WTC11 (cell line): ENCODE data around the gene ECM2. TPM values are rescaled to one million over a fixed set of nuclear protein-coding genes. Genes with fewer than 3 reads are reported as not detected.

Source experiments
- ATAC-seq: fragments of 200-7000 bp; cut with Tn5 transposase; 2 replicates; pipeline ENCODE4 v1.10.0; 2021; ENCODE audit warnings: mild to moderate bottlenecking, moderate library complexity
- CTCF ChIA-PET: fragments of 300-600 bp; sonication (Branson Sonifier 250); formaldehyde crosslinking; loops from one replicate; lab custom pipeline; 2021; ENCODE audit warnings: antibody characterized with exemption; lab: Charles Lee
- POLR2A ChIA-PET: fragments of 350-600 bp; sonication (Branson Sonifier 250); formaldehyde crosslinking; loops from one replicate; lab custom pipeline; 2021; ENCODE audit warnings: antibody characterized with exemption; lab: Charles Lee
- DNase-seq: peaks from one replicate; pipeline ENCODE4 v3.0.0; 2021; ENCODE audit warnings: low spot score
- H3K27ac Mint-ChIP-seq: 2 replicates; pipeline ENCODE4 v1.8.0; 2021; ENCODE audit warnings: mixed read lengths
- H3K27me3 Mint-ChIP-seq: 2 replicates; pipeline ENCODE4 v1.8.0; 2021; ENCODE audit warnings: low read depth, mild to moderate bottlenecking, moderate library complexity, mixed read lengths
- H3K36me3 Mint-ChIP-seq: 2 replicates; pipeline ENCODE4 v1.8.0; 2021; ENCODE audit warnings: mixed read lengths
- H3K4me1 Mint-ChIP-seq: 2 replicates; pipeline ENCODE4 v1.8.0; 2022; ENCODE audit warnings: mixed read lengths
- H3K4me3 Mint-ChIP-seq: 2 replicates; pipeline ENCODE4 v1.8.0; 2021; ENCODE audit warnings: mild to moderate bottlenecking, moderate library complexity, mixed read lengths
- H3K9me3 Mint-ChIP-seq: 2 replicates; pipeline ENCODE4 v1.8.0; 2021; ENCODE audit warnings: mixed read lengths
- ARID4B ChIP-seq: sonication (generic); formaldehyde crosslinking; IDR thresholded peaks from 2 replicates; pipeline ENCODE4 v1.8.0; 2023; ENCODE audit warnings: missing genetic modification reagents, mild to moderate bottlenecking, borderline replicate concordance
- ATF2 ChIP-seq: sonication (generic); formaldehyde crosslinking; IDR thresholded peaks from 2 replicates; pipeline ENCODE4 v1.8.1; 2022; ENCODE audit warnings: low read depth, missing genetic modification reagents, borderline replicate concordance
- CDX4 ChIP-seq: fragments of 250-450 bp; sonication (Bioruptor Pico); IDR thresholded peaks from 2 replicates; pipeline ENCODE4 v1.9.0; 2021; ENCODE audit warnings: moderate library complexity, mild to moderate bottlenecking, inconsistent platforms, borderline replicate concordance
- CREM ChIP-seq: sonication (generic); formaldehyde crosslinking; IDR thresholded peaks from 2 replicates; pipeline ENCODE4 v1.8.1; 2022; ENCODE audit warnings: mild to moderate bottlenecking, missing genetic modification reagents, moderate library complexity
- ERG ChIP-seq: fragments of 250-450 bp; sonication (Bioruptor Pico); IDR thresholded peaks from 2 replicates; pipeline ENCODE4 v1.8.0; 2021; ENCODE audit warnings: mild to moderate bottlenecking
- FOXJ3 ChIP-seq: sonication (generic); formaldehyde crosslinking; IDR thresholded peaks from 2 replicates; pipeline ENCODE4 v1.9.0; 2021; ENCODE audit warnings: missing genetic modification reagents, mild to moderate bottlenecking, borderline replicate concordance
- FOXP4 ChIP-seq: sonication (generic); formaldehyde crosslinking; IDR thresholded peaks from 2 replicates; pipeline ENCODE4 v1.8.0; 2022; ENCODE audit warnings: mild to moderate bottlenecking, missing genetic modification reagents
- GABPB1 ChIP-seq: sonication (generic); formaldehyde crosslinking; IDR thresholded peaks from 2 replicates; pipeline ENCODE4 v1.8.1; 2023; ENCODE audit warnings: mild to moderate bottlenecking, missing genetic modification reagents
- IRF1 ChIP-seq: sonication (generic); formaldehyde crosslinking; IDR thresholded peaks from 2 replicates; pipeline ENCODE4 v1.8.0; 2023; ENCODE audit warnings: missing genetic modification reagents
- IRF2 ChIP-seq: sonication (generic); formaldehyde crosslinking; IDR thresholded peaks from 2 replicates; pipeline ENCODE4 v1.8.0; 2022; ENCODE audit warnings: low read depth, missing genetic modification reagents, borderline replicate concordance
- KAT7 ChIP-seq: sonication (generic); formaldehyde crosslinking; IDR thresholded peaks from 2 replicates; pipeline ENCODE4 v1.8.1; 2023; ENCODE audit warnings: missing genetic modification reagents, mild to moderate bottlenecking, borderline replicate concordance
- MYBL2 ChIP-seq: sonication (generic); formaldehyde crosslinking; IDR thresholded peaks from 2 replicates; pipeline ENCODE4 v1.8.1; 2023; ENCODE audit warnings: mild to moderate bottlenecking, moderate library complexity, missing genetic modification reagents
- NFATC4 ChIP-seq: fragments of 250-450 bp; sonication (Bioruptor Pico); IDR thresholded peaks from 2 replicates; pipeline ENCODE4 v1.9.0; 2021; ENCODE audit warnings: mild to moderate bottlenecking
- NR2C2 ChIP-seq: sonication (generic); formaldehyde crosslinking; IDR thresholded peaks from 2 replicates; pipeline ENCODE4 v1.8.0; 2022; ENCODE audit warnings: mild to moderate bottlenecking, missing genetic modification reagents
- PREB ChIP-seq: sonication (generic); formaldehyde crosslinking; IDR thresholded peaks from 2 replicates; pipeline ENCODE4 v1.8.1; 2022; ENCODE audit warnings: mild to moderate bottlenecking, missing genetic modification reagents, moderate library complexity, borderline replicate concordance
- SMAD3 ChIP-seq: sonication (generic); formaldehyde crosslinking; IDR thresholded peaks from 2 replicates; pipeline ENCODE4 v1.8.0; 2022; ENCODE audit warnings: missing genetic modification reagents, mild to moderate bottlenecking, borderline replicate concordance
- ZNF138 ChIP-seq: sonication (generic); formaldehyde crosslinking; conservative IDR thresholded peaks from 2 replicates; pipeline ENCODE4 v1.8.1; 2022; ENCODE audit warnings: mild to moderate bottlenecking, moderate library complexity, missing genetic modification reagents
- ZNF423 ChIP-seq: fragments of 250-450 bp; sonication (Bioruptor Pico); IDR thresholded peaks from 2 replicates; pipeline ENCODE4 v2.1.2; 2022; ENCODE audit warnings: mild to moderate bottlenecking, moderate library complexity
- ZNF532 ChIP-seq: fragments of 250-450 bp; sonication (Bioruptor Pico); IDR thresholded peaks from 2 replicates; pipeline ENCODE4 v1.9.0; 2021; ENCODE audit warnings: mild to moderate bottlenecking, borderline replicate concordance
- total RNA-seq: library from RNA; stranded (reverse); gene quantifications from 3 replicates; pipeline ENCODE4 v1.2.3, GENCODE V29; 2021

Gene ECM2
- total RNA-seq, 1 experiment from 2014 or later = not detected

GRCh38 chr9:92530893-92531292, 4.9 kb downstream of the ECM2 start:
- Mint-ChIP-seq H3K4me1 (peaks cover 4% of the 10 kb centered on the region), H3K36me3 (no peaks in the 10 kb centered on the region), H3K4me3 (no peak overlapping the region), H3K9me3 (no peaks in the 10 kb centered on the region), H3K27ac (no peak overlapping the region), H3K27me3 (no peaks in the 10 kb centered on the region)
- no peak for ATAC-seq
- ChIA-PET POLR2A (no interaction called here), CTCF (no interaction called here)
- TF ChIP-seq MYBL2 (no peak), IRF1 (no peak), SMAD3 (no peak), KAT7 (no peak), FOXJ3 (no peak), GABPB1 (no peak), ZNF138 (CRISPR knock-in tag) (no peak), CDX4 (CRISPR knock-in tag) (no peak), FOXP4 (no peak), NFATC4 (no peak), ZNF532 (CRISPR knock-in tag) (no peak), IRF2 (CRISPR knock-in tag) (no peak), ZNF423 (CRISPR knock-in tag) (no peak), CREM (no peak), ERG (CRISPR knock-in tag) (no peak), ATF2 (CRISPR knock-in tag) (no peak), NR2C2 (CRISPR knock-in tag) (no peak), PREB (CRISPR knock-in tag) (no peak), ARID4B (CRISPR knock-in tag) (no peak)
- no peak for DNase-seq
